ENCODE data around the gene RNU5D-1. TPM values are rescaled to one million over a fixed set of nuclear protein-coding genes. Genes with fewer than 3 reads are reported as not detected.

Gene RNU5D-1
- total and polyA plus RNA-seq, 8 donors, result not detected

GRCh38 chr1:44777969-44778635 lies 47.1 kb upstream of the RNU5D-1 start:
- H3K36me3 ChIP-seq, result peaks cover 41 to 61% (median 58%) of the 10 kb centered on the region in 4 donors

GRCh38 chr1:44777547-44777946 lies 46.6 kb upstream of the RNU5D-1 start:
- no peaks in the 10 kb centered on the region for H3K27me3 ChIP-seq
- peaks cover 20 to 36% (median 31%) of the 10 kb centered on the region in 4 donors for H3K4me1 ChIP-seq
- peak overlapping the region in 2 of 4 donors; percentile 77 to 87 for H3K4me3 ChIP-seq
- TF ChIP-seq EP300 (IDR thresholded peaks at IDR 0.05) (no peak), POLR2AphosphoS5 (IDR thresholded peaks at IDR 0.05) (no peak), POLR2A (IDR thresholded peaks at IDR 0.05) (no peak), CTCF (IDR thresholded peaks at IDR 0.05) (no peak)
- H3K27ac ChIP-seq, result peak overlapping the region in 2 of 5 donors; percentile 95
- H3K9me3 ChIP-seq, result no peaks in the 10 kb centered on the region
- peaks cover 41 to 61% (median 58%) of the 10 kb centered on the region in 4 donors for H3K36me3 ChIP-seq
- WGBS, 5 donors, result 65 to 76% (median 66%) methylated on average over 13 to 14 of the region's 14 CpGs
- DNase-seq, result no peak
- intact Hi-C loops (cut with DNase I; ENCODE audit: low total_unique reads), result no loop called here

More at GRCh38 chr1:44777969-44778635, 47.1 kb upstream of the RNU5D-1 start:
- Histone ChIP-seq H3K27ac (peak overlapping the region in 2 of 5 donors; percentile 24 to 95), H3K4me1 (peaks cover 20 to 36% (median 31%) of the 10 kb centered on the region in 4 donors), H3K9me3 (no peaks in the 10 kb centered on the region), H3K4me3 (peak overlapping the region in 2 of 4 donors; percentile 77 to 87), H3K27me3 (no peaks in the 10 kb centered on the region)
- TF ChIP-seq POLR2A (IDR thresholded peaks at IDR 0.05) (no peak), POLR2AphosphoS5 (IDR thresholded peaks at IDR 0.05) (no peak), EP300 (IDR thresholded peaks at IDR 0.05) (no peak), CTCF (IDR thresholded peaks at IDR 0.05) (no peak)
- DNase-seq, result no peak
- WGBS, 5 donors, result 56 to 67% (median 64%) methylated on average over 13 of the region's 13 CpGs
- intact Hi-C loops (cut with DNase I; ENCODE audit: low total_unique reads), result no loop called here

- intact Hi-C loops (cut with DNase I; ENCODE audit: low total_unique reads), result no loop called here
- no peak for DNase-seq
- Histone ChIP-seq H3K36me3 (peaks cover 41 to 56% (median 52%) of the 10 kb centered on the region in 4 donors), H3K27me3 (no peaks in the 10 kb centered on the region), H3K9me3 (no peaks in the 10 kb centered on the region), H3K27ac (peak overlapping the region; percentile 6 to 99 (median 95)), H3K4me1 (peaks cover 20 to 36% (median 31%) of the 10 kb centered on the region in 4 donors), H3K4me3 (peak overlapping the region; percentile 66 to 93 (median 82))
- TF ChIP-seq POLR2A (IDR thresholded peaks at IDR 0.05) (no peak), POLR2AphosphoS5 (IDR thresholded peaks at IDR 0.05) (no peak), CTCF (IDR thresholded peaks at IDR 0.05) (no peak)
- 25 to 46% (median 37%) methylated on average over 12 of the region's 12 CpGs for WGBS, 5 donors
Measured at GRCh38 chr1:44776730-44777068, 45.7 kb upstream of the RNU5D-1 start.

- intact Hi-C loops (cut with DNase I; ENCODE audit: low total_unique reads), result no loop called here
- H3K27ac ChIP-seq, result peak overlapping the region; percentile 93 to 99 (median 95)
- H3K4me3 ChIP-seq, result peak overlapping the region; percentile 66 to 93 (median 82)
- peak in 1 of 2 donors; percentile 67 for DNase-seq
- peaks cover 20 to 36% (median 31%) of the 10 kb centered on the region in 4 donors for H3K4me1 ChIP-seq
- WGBS, 5 donors, result 3 to 7% (median 4%) methylated on average over 24 to 36 of the region's 36 CpGs
- TF ChIP-seq POLR2AphosphoS5 (IDR thresholded peaks at IDR 0.05), result no peak
- no peak for TF ChIP-seq CTCF (IDR thresholded peaks at IDR 0.05)
- no peak for TF ChIP-seq POLR2A (IDR thresholded peaks at IDR 0.05)
- TF ChIP-seq EP300 (IDR thresholded peaks at IDR 0.05), result no peak
- H3K36me3 ChIP-seq, result peaks cover 41 to 50% (median 46%) of the 10 kb centered on the region in 4 donors
- H3K9me3 ChIP-seq, result no peaks in the 10 kb centered on the region
- no peaks in the 10 kb centered on the region for H3K27me3 ChIP-seq
Measured at GRCh38 chr1:44775930-44776729, 45.2 kb upstream of the RNU5D-1 start.

Measured in stomach (tissue), 9 donors.